ENCODE measurements around the gene GALNT18.

The GALNT18 gene

DNA sequence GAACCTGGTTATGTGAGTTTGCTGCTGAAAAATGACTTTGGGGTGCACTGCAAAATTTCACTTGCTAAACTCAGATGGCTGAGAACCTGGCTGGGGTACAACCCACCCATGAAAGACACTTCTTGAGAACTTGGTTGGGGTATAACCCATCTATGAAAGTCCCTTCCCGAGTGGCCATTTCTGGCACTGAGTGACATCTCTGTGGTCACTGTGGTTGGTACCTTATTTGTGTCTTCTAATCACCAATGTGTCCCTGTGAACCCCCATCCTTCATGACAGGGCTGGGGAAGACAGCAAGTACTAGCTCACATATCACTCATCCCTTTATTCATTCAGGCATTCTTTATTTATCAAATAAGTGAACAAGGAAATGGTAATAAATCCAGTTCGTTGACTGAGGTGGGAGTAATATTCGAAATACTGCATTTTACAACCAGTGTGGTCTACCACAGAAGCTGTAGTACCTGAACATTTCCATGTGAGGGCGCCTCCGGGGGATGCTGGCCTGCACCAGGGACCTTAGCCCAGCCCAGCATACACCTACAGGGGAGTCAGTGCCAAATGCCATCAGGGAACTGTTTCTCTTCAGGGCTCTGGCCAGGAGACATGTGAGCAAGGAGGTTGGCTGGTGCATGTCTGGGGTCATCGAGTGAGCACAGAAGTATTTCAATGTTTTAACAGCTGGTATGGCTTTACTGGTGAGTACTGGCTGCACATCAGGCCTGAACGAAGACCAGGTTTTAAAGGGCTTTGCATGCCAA, 390.8 kb downstream of the GALNT18 start:
- Mint-ChIP-seq H3K36me3 (no peaks in the 10 kb centered on the region), H3K4me1 (ENCODE audit: low read depth) (no peaks in the 10 kb centered on the region), H3K4me3 (no peak overlapping the region), H3K27me3 (peaks cover 7% of the 10 kb centered on the region), H3K27ac (no peak overlapping the region), H3K9me3 (ENCODE audit: low read depth) (no peaks in the 10 kb centered on the region)

DNA sequence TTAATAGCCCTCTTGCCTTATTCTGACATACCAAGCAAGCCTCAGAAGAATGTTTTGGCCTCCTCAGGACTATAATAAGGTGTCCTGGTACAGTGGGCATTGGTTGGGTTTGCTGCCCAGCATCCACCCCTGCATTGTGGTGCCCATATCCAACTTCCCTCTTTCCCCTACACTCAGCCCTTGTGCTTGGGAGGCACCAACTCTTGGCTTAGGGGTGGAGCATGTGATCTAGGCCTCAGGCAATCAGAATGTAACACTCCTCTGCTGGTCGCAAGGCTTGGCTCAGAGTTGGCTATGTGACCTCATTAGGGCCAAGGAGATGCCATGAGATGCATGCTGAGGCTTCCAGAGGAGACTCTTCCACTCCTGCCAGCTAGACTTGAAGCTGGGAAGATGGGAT, 391.7 kb downstream of the GALNT18 start:
- no peaks in the 10 kb centered on the region for H3K9me3 Mint-ChIP-seq (ENCODE audit: low read depth)
- no peaks in the 10 kb centered on the region for H3K4me1 Mint-ChIP-seq (ENCODE audit: low read depth)
- no peaks in the 10 kb centered on the region for H3K36me3 Mint-ChIP-seq
- H3K27me3 Mint-ChIP-seq, result peaks cover 7% of the 10 kb centered on the region
- H3K27ac Mint-ChIP-seq, result no peak overlapping the region
- H3K4me3 Mint-ChIP-seq, result no peak overlapping the region

DNA sequence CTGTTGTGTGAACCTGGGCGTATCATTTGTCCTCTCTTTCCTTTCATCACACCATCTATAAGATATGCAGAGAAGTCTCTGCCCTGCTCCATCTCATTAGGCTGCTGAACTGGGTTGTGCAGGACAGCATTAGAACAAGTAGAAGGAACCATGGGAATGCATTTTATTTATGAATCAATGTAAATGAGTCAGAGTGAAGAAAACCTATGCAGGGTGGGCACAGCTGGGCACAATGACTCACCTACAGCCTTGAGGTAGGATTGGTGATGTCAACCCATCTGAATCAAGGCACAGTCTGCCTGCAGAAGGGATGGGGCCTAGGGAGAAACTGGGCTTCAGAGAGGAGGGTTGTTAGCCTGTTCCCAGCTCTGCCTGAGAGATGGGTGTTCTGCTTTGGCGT, 392.2 kb downstream of the GALNT18 start:
- Mint-ChIP-seq H3K27ac (no peak overlapping the region), H3K4me1 (ENCODE audit: low read depth) (no peaks in the 10 kb centered on the region), H3K36me3 (no peaks in the 10 kb centered on the region), H3K27me3 (peaks cover 7% of the 10 kb centered on the region), H3K4me3 (no peak overlapping the region), H3K9me3 (ENCODE audit: low read depth) (no peaks in the 10 kb centered on the region)

DNA sequence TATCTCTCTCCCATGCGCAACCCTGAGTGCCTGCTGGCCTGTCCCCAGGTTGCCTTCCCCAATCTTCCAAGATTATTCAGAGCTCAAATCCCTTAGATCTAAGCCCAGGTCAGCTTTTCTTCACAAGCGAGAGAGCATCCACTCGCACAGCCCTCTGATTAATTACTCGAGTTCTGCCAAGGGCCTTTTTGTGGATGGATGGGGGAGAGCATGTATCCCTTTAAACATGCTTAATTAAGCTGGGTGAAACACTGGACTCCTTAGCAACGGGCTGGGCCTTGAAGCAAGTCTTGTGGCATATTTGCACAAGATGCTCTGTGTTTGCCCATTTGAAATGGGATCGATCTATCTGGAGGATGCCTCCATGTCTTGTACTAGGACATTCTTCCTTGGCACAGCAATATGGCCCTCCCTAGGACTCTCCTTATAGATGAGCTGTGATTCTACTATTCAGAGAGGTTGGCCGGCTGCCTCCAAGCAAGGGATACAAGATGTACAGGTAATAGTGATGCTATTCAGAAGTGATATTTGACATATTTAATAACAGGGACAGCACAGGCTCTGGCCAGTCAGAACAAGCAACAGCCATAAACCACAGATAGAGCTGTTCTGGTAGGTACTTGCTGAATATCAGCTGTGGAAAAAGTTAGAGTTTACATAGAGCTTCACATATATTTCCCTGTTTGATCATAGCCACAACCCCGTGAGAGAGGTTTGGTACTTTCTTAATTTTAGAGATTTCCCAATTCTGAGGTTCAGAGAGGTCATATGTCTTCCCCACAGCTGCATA, 394.3 kb downstream of the GALNT18 start:
- Mint-ChIP-seq H3K4me3 (no peak overlapping the region), H3K36me3 (no peaks in the 10 kb centered on the region), H3K27ac (no peak overlapping the region), H3K9me3 (ENCODE audit: low read depth) (no peaks in the 10 kb centered on the region), H3K27me3 (peaks cover 7% of the 10 kb centered on the region), H3K4me1 (ENCODE audit: low read depth) (no peaks in the 10 kb centered on the region)
